HG03460 (cell line): Measurements from ENCODE around the gene RNF224.

ENCODE experiments used
- ATAC-seq: cut with Tn5 transposase; IDR thresholded peaks from one replicate; pipeline ENCODE4 v1.9.1; 2021; ENCODE audit not compliant: unreplicated experiment

RNF224 gene

DNA sequence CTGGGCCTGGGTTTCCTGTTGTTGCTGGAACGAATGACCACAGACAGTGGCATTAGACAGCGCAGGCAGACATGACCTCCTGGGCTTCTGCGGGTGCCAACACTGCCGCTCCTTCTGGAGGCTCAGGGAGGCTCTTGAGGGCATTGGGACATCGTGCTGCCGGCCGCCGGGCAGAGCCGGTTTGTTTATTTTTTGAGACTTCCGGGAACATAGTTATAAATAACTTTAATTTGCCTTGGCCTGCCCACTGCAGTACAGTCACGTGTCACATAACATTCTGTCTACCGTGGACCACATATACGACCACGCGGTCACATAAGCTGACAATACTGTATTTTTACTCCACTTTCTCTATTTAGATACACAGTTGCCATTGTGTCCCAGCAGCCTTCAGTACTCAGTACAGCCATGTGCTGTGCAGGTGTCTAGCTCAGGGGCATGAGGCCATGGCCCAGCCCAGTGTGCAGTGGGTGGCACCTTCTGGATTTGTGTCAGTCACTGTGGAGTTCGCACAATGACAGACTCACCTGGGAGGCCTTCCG, 42.0 kb downstream of the RNF224 start:
- ATAC-seq: no peak

DNA sequence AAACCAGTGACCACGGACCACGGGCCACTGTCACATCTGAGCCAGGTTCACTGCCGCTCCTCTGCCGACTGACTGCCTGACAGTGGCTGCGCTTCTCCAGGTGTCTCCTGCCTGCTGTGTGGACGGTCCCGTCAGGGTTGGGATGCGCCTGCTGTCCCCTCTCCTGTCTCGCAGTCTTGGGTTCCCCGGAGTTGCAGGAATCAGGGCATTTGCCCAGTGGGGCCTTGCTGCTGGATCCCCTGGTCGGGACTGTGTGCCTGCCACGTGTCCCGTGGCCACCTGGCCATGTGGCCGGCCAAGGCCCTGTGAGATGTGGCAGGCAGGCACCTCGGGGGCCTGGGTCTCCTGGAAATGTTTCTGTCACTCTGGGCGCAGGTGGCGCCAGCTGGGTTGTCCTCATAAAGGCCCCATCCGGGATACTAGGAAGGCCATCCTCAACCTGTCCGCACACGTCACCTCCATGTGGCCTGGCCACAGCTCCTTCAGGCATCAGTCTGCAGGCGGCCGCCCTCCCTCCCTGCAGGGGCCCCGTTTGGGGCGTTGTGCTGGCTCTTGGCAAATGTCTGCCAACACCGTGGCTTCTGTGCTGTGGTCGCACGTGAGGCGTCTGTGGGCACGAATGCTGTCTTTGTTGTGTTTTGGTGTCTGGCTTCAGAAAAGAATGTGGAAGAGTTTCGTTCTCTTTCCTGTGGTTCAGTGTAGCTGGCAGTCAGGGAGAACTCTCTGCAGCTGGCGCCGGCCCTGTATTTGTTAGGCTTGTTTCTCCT, 43.8 kb downstream of the RNF224 start:
- no peak for ATAC-seq

DNA sequence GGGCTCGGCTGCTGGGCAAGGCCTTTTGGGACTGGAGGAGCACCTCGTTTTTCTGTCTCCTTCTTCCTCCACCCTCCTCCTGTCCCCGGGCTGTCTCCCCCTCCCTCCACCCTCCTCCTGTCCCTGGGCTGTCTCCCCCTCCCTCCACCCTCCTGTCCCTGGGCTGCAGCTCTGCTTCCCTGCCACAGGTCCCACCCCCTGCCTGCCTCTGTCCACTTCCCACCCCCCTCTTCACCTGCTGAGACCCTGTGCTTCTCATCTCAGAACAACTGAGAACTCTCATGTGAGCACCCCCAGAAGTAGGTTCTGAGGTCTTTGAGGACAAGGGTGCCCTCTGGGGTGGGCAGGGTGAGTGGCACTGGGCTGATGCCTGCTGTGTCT, 44.4 kb downstream of the RNF224 start:
- ATAC-seq: no peak

DNA sequence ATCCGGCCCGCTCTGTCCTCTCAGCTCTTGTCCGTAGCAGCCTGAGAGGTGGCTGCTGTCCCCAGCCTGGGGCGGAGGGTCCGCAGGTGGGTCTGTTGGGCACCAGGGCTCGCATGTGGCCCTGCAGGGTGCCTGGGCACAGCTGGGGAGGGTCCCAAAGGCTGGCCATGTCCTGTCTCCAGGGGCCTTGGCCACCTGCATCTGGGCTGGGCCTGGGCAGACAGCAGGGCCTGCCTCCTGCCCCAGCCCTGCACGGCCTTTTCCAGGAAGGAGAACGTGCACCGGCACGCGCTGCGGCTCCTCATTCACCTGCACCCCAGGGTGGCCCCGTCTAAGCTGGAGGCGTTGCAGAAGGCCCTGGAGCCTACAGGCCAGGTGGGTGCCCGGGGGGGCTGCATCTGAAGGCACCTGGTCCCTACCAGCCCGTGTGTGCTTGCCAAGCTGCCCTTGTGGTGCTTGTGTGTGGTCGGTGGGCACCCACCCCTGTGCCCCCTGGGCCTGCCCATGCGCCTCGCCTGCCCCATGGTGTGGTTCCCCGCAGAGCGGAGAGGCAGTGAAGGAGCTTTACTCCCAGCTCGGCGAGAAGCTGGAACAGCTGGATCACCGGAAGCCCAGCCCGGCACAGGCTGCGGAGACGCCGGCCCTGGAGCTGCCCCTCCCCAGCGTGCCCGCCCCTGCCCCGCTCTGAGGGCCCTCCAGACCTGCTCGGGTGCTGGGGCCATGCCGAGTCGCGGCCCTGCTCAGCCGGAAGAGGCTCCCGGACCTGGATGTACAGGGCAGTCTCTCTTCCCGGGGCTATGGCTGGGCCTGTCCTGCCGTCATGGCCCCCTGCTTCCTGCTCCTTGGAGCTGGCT, 45.2 kb downstream of the RNF224 start:
- ATAC-seq: no peak

DNA sequence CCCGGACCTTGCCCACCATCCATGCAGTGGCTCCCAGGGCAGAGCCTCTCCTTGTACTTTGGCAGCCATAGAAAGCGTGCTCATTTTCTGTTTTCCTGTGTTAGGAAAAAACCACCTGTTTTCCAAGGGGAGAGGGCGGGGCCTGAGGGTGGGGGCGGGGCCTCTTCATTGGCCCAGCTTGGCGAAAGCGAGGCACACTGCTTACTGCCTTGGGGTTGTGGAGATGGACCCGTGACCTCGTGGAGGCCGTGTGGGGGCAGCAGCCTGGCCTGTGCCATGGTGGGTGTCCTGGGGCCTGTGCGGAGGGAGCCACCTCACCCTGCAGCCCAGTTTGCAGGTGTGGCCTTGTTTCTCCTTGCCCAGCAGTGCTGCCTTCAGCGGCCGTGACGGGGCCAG, 45.8 kb downstream of the RNF224 start:
- ATAC-seq: no peak

DNA sequence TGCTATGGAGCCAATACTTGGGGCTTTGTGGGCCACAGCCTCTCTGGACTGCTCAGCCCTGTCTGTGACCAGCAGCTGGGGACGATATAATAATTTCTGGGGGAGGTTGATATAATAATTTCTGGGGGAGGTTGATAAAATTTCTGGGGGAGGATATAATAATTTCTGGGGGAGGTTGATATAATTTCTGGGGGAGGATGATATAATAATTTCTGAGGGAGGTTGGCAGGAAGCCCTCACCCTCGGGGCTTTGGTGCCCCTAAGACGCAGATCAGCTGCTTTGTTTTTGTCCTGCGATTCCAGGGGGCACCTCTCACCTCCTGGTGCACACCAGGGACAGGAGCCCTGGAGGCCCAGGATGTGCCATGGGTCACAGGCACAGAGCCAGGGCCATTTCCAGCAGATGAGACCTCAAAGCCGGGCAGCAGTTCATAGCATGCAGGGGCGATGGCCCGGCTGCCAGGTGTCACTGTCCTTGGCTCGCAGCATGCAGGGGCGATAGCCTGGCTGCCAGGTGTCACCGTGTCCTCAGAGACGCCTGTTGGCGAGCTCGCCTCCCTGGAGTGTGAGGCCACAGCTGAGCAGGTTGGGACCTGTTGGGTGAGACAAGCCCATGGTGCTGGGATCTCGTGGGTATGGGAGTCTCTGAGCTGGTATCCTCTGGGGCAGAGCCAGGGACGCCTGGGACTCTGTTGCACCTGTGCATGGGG, 46.5 kb downstream of the RNF224 start:
- no peak for ATAC-seq

DNA sequence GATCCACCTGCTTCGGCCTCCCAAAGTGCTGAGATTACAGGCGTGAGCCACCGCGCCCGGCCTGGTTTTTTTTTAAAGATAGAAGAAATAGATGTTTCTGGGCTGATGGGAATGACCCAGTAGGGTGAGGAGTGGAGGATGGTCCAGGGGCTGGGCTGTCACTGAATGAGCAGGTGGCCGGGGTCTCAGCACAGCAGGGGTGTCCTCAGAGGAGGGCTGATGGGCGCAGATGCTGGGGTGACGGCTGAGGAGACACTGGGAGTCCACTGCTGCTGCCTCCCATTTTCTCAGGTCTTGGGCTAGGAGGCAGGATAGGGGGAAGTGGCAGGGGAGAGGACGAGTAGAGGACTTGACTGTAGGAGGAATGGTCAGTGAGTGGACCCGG, 47.9 kb downstream of the RNF224 start:
- ATAC-seq: no peak

DNA sequence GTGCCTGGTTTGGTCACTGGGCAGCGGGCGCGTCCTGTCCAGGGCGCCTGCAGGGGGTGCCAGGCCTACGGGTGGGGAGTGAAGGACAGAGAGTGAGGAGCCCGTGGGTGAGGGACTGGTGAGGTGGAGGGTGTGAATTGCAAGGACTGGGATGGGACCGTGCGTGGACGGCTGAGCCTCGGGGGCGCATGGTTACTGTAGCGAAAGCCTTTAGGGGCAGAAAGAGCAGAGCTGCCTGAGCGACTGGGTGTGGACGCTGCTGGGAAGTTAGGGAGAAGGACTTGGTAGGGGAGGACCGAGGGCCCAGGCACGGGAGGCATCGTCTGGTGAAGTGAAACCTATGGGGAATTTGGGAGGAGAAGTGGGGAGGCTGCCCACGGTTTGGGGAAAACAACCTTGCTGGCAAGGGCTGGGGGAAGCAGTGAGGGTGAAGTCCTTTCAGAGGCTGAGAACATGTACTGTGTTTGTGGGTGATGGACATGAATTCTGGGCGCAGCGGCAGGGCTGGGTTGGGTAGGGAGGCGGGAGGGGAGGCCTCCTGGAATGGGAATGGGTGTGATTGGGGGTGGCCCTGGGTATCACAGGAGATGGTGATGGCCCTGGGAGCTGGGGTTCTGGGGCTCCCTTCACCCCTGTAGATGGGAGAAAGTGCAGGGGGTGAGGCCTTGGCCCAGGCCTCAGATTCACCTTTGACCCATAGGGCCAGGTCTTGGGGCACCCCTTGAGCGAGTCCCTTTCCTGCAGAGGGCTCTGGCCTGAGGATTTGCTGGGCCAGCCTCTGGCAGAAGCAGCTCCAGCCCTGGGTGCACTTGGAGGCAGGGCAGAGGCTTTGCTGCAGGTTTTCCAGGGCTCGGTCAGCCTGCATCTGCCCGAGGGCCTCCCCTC, 48.5 kb downstream of the RNF224 start:
- ATAC-seq: no peak

DNA sequence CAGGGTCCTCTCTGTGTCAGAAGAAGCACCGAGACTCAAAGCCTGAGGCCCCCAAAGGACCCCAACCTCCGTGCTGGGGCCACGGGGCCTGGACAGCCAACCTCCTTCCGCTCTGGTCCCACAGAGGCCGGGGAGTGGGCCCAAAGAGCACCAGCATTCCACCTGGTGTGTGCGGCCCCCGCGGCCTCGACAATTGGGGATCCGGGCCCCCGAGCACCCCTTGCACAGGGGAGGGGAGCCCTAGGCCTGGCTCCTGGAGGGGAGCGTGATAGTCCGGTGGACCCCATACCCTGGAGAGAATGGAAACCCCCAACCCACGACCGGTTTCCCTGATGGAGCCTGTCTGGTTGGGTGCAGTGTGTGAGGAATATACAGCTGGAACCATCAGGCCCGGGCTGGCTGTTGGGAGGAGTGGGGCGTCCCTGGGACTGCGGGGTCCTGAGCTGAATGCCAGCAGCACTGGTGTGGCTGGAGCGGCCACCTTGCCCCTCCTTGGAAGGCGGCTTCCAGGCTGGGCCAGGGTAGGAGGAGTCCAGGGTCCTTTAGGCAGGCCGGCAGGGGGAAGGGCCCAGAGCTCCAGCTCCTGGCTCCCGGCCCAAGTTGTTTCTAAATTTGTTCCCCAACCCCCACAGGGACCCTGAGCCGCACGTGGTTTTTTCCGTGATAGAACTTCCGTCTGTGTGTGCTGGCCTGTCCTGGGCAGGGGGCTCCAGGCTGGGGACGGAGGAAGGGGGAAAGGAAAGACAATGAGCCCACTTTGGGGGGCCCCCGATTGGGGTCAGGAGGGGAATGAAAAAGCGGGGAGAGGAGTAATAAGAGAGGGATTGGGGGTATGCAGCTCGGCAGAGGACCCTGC, 49.4 kb downstream of the RNF224 start:
- peak; percentile 6 for ATAC-seq

DNA sequence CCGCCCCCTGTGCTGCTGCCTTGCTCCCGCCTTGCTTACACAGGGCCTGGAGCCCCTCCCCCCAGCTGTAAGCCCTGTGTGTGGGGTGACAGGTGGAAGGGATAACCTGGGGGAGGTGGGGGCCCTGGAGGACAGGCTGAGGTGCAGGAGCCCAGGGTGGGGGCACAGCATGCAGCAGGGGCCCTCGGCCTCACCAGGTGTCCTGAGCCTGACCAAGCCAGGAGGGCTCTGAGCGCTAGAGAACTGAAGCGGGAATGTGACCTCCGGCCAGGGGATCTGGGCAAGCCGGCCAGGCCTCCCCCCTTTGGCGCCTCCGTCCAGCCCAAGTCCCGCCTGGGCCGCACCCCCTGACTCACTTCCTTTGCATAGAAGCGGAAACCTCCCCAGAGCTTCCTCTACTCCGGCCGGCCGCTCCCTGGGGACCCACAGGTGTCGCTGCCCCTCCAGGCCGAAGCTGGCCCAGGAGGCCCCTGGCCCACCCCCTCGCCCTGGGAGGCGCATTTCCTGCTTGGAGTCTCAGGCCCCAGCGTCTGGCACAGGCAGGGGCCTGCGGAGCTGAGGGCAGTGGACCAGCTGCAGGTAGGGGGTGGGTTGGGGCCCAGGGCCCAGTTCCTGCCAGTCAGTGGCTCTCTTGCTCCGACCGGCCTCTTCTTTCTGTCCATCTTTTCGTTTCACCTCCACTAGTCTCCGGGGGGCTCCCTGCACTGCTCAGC, 50.2 kb downstream of the RNF224 start, which contains the start of gene TOR4A:
Gene TOR4A, plus strand, starts transcription at position 398 of the 713 bp plus-strand sequence. CDS start 964 bp downstream, outside the sequence.
- peak; percentile 77 for ATAC-seq

DNA sequence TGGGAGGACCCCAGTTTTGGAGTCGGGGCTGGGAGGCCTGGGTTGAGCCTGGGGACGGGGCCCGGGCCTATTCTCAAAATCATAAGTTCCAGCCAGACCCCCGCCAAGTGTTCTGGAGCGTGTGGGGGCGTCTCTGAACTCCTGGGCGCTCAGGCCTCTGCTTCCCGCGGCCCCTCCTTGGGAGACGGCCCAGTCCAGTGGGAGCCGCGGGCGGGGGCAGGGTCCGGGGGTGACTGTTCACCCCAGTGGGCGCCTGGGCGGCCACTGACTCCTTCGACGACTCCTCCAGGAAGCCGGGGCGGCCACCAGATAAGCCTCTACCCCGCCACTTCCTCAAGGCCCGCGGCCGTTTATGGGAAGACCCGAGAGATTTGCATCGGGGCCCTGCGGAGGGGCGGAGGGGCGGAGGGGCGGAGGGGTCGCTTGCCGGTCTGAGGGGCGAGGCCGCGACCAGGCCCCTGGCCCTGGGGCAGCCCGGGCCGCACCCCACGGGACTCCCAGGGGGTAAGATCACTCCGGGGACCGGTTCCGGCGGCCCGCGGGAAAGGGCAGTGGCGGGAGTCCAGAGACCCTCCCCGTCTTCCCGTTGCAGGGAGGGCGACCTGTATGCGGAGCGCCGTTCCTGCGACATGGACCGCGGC, 50.9 kb downstream of the RNF224 start:
- peak; percentile 19 for ATAC-seq
